Measurements from ENCODE around the gene TM9SF1.
"Not testable (repeated sequence)": the region's sequence is repeated elsewhere in the genome, so short reads cannot be mapped to it uniquely, and the experiment has no call there.

DNA sequence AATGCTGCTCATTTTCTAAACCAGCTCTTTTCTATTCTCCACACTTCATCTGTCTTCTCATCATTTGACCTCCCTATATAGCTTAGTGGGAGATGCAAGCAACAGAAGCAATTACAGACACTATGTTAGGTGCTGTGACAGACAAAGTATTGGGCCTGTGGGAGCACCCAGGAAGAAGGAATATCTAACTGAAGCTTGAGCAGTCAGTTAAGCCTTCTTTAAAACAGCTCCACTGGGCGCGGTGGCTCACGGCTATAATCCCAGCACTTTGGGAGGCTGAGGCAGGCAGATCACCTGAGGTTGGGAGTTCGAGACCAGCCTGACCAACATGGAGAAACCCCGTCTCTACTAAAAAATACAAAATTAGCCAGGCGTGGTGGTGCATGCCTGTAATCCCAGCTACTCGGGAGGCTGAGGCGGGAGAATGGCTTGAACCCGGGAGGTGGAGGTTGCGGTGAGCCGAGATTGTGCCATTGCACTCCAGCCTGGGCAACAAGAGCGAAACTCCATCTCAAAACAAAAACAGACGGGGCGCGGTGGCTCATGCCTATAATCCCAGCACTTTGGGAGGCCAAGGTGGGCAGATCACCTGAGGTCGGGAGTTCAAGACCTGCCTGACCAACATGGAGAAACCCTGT, 8.1 kb upstream of the TM9SF1 start:
- TF ChIP-seq, protein P1, sequence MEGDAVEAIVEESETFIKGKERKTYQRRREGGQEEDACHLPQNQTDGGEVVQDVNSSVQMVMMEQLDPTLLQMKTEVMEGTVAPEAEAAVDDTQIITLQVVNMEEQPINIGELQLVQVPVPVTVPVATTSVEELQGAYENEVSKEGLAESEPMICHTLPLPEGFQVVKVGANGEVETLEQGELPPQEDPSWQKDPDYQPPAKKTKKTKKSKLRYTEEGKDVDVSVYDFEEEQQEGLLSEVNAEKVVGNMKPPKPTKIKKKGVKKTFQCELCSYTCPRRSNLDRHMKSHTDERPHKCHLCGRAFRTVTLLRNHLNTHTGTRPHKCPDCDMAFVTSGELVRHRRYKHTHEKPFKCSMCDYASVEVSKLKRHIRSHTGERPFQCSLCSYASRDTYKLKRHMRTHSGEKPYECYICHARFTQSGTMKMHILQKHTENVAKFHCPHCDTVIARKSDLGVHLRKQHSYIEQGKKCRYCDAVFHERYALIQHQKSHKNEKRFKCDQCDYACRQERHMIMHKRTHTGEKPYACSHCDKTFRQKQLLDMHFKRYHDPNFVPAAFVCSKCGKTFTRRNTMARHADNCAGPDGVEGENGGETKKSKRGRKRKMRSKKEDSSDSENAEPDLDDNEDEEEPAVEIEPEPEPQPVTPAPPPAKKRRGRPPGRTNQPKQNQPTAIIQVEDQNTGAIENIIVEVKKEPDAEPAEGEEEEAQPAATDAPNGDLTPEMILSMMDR (IDR thresholded peaks at IDR 0.05) = not testable (repeated sequence)
- TF ChIP-seq POLR2A (IDR thresholded peaks at IDR 0.05) = not testable (repeated sequence)

All from thyroid gland (tissue), 4 donors.